ENCODE measurements around the gene RNF121.
A peak's percentile ranks its signal among the peaks of the same experiment; 100 is the strongest.

The RNF121 gene

GRCh38 chr11:71930556-71931244 is 1.9 kb downstream of the RNF121 start:
- no peak for TF ChIP-seq CTCF (IDR thresholded peaks at IDR 0.05; ENCODE audit: unreplicated experiment in 3 of 3)
- H3K4me1 Mint-ChIP-seq, result peaks cover 51% of the 10 kb centered on the region
- no peaks in the 10 kb centered on the region for H3K9me3 Mint-ChIP-seq
- peaks cover 4% of the 10 kb centered on the region for H3K36me3 Mint-ChIP-seq (ENCODE audit: low read depth)
- H3K27ac Mint-ChIP-seq, result peak overlapping the region in 2 of 3 experiments; percentile 99 to 100
- no peaks in the 10 kb centered on the region for H3K27me3 Mint-ChIP-seq (ENCODE audit: low read depth)
- H3K4me3 Mint-ChIP-seq, result peak overlapping the region; percentile 95 to 98 (median 98)

- H3K27me3 Mint-ChIP-seq (ENCODE audit: low read depth), result no peaks in the 10 kb centered on the region
- H3K27ac Mint-ChIP-seq, result peak overlapping the region in 2 of 3 experiments; percentile 18 to 22
- no peaks in the 10 kb centered on the region for H3K9me3 Mint-ChIP-seq
- H3K4me3 Mint-ChIP-seq, result peak overlapping the region; percentile 95 to 98 (median 98)
- H3K4me1 Mint-ChIP-seq, result peaks cover 51% of the 10 kb centered on the region
- TF ChIP-seq CTCF (IDR thresholded peaks at IDR 0.05; ENCODE audit: unreplicated experiment in 3 of 3), result no peak
- peaks cover 4% of the 10 kb centered on the region for H3K36me3 Mint-ChIP-seq (ENCODE audit: low read depth)
Measured at GRCh38 chr11:71931245-71931602, 2.4 kb downstream of the RNF121 start.

- peak overlapping the region in 2 of 3 experiments; percentile 3 to 15 for H3K4me3 Mint-ChIP-seq
- H3K27ac Mint-ChIP-seq, result peak overlapping the region; percentile 25 to 79 (median 54)
- no peaks in the 10 kb centered on the region for H3K9me3 Mint-ChIP-seq
- H3K4me1 Mint-ChIP-seq, result peaks cover 57% of the 10 kb centered on the region
- peaks cover 11% of the 10 kb centered on the region for H3K36me3 Mint-ChIP-seq (ENCODE audit: low read depth)
- no peaks in the 10 kb centered on the region for H3K27me3 Mint-ChIP-seq (ENCODE audit: low read depth)
- no peak for TF ChIP-seq CTCF (IDR thresholded peaks at IDR 0.05; ENCODE audit: unreplicated experiment in 3 of 3)
Measured at GRCh38 chr11:71933141-71933933, 4.5 kb downstream of the RNF121 start.

GRCh38 chr11:71934213-71934612 is 5.4 kb downstream of the RNF121 start:
- Mint-ChIP-seq H3K36me3 (ENCODE audit: low read depth) (peaks cover 11% of the 10 kb centered on the region), H3K27me3 (ENCODE audit: low read depth) (no peaks in the 10 kb centered on the region), H3K4me1 (peaks cover 51% of the 10 kb centered on the region), H3K4me3 (peak overlapping the region in 1 of 3 experiments; percentile 3), H3K9me3 (no peaks in the 10 kb centered on the region), H3K27ac (peak overlapping the region; percentile 25 to 79 (median 54))
- no peak for TF ChIP-seq CTCF (IDR thresholded peaks at IDR 0.05; ENCODE audit: unreplicated experiment in 3 of 3)

- no peak for TF ChIP-seq CTCF (IDR thresholded peaks at IDR 0.05; ENCODE audit: unreplicated experiment in 3 of 3)
- H3K9me3 Mint-ChIP-seq, result no peaks in the 10 kb centered on the region
- H3K27me3 Mint-ChIP-seq (ENCODE audit: low read depth), result no peaks in the 10 kb centered on the region
- H3K4me1 Mint-ChIP-seq, result peaks cover 39% of the 10 kb centered on the region
- H3K36me3 Mint-ChIP-seq (ENCODE audit: low read depth), result peaks cover 6% of the 10 kb centered on the region
- no peak overlapping the region for H3K27ac Mint-ChIP-seq
- no peak overlapping the region for H3K4me3 Mint-ChIP-seq
Measured at GRCh38 chr11:71935338-71935925, 6.6 kb downstream of the RNF121 start.
